ENCODE results near the gene FGB. TPM values are rescaled to one million over a fixed set of nuclear protein-coding genes. Genes with fewer than 3 reads are reported as not detected.

The FGB gene
- total and polyA plus RNA-seq, 9 donors = 0.20 to 5.0 (median 1.7) TPM; not detected in 5

- no peaks in the 10 kb centered on the region for H3K4me1 ChIP-seq (ENCODE audit: insufficient read depth)
- whole genome bisulfite sequencing, 3 donors = 20 to 58% (median 55%) methylated on average over 2 of the region's 2 CpGs
- intact Hi-C loops (cut with DNase I) = no loop called here
- H3K36me3 ChIP-seq = no peaks in the 10 kb centered on the region
- H3K27ac ChIP-seq = no peak overlapping the region
- DNase-seq = no peak
- TF ChIP-seq EP300 (IDR thresholded peaks at IDR 0.05) (no peak), CTCF (IDR thresholded peaks at IDR 0.05) (no peak), POLR2A (IDR thresholded peaks at IDR 0.05) (no peak)
- no peak overlapping the region for H3K4me3 ChIP-seq
- no peaks in the 10 kb centered on the region for H3K27me3 ChIP-seq
- no peaks in the 10 kb centered on the region for H3K9me3 ChIP-seq
Observed at GRCh38 chr4:154616731-154617130, 53.9 kb downstream of the FGB start.

- H3K27me3 ChIP-seq = no peaks in the 10 kb centered on the region
Observed at GRCh38 chr4:154617820-154618317, 55.1 kb downstream of the FGB start.

GRCh38 chr4:154618708-154619315 lies 56.0 kb downstream of the FGB start:
- Histone ChIP-seq H3K4me3 (no peak overlapping the region), H3K36me3 (no peaks in the 10 kb centered on the region), H3K27ac (no peak overlapping the region), H3K4me1 (ENCODE audit: insufficient read depth) (no peaks in the 10 kb centered on the region), H3K9me3 (no peaks in the 10 kb centered on the region), H3K27me3 (no peaks in the 10 kb centered on the region)
- TF ChIP-seq POLR2A (IDR thresholded peaks at IDR 0.05) (no peak), CTCF (IDR thresholded peaks at IDR 0.05) (no peak), EP300 (IDR thresholded peaks at IDR 0.05) (no peak)
- intact Hi-C loops (cut with DNase I) = no loop called here
- DNase-seq = peak in 3 of 5 donors; percentile 18 to 23 (median 19)
- 46 to 51% (median 50%) methylated on average over 4 of the region's 4 CpGs for WGBS, 3 donors

More at GRCh38 chr4:154617820-154618317, 55.1 kb downstream of the FGB start:
- Histone ChIP-seq H3K36me3 (no peaks in the 10 kb centered on the region), H3K4me3 (no peak overlapping the region), H3K9me3 (no peaks in the 10 kb centered on the region), H3K27ac (no peak overlapping the region), H3K4me1 (ENCODE audit: insufficient read depth) (no peaks in the 10 kb centered on the region)
- 67 to 77% (median 74%) methylated on average over 5 of the region's 5 CpGs for WGBS, 3 donors
- no peak for DNase-seq
- intact Hi-C loops (cut with DNase I) = no loop called here
- TF ChIP-seq CTCF (IDR thresholded peaks at IDR 0.05) (no peak), POLR2A (IDR thresholded peaks at IDR 0.05) (no peak), EP300 (IDR thresholded peaks at IDR 0.05) (no peak)

GRCh38 chr4:154620111-154620510 lies 57.3 kb downstream of the FGB start:
- TF ChIP-seq POLR2A (IDR thresholded peaks at IDR 0.05) (no peak), CTCF (IDR thresholded peaks at IDR 0.05) (no peak), EP300 (IDR thresholded peaks at IDR 0.05) (no peak)
- intact Hi-C loops (cut with DNase I) = loop anchor here in 1 of 4 donors (5.0 kb wide), 1 partner anchor 68 kb away; the partner anchor contains the start of gene PLRG1
- Histone ChIP-seq H3K27ac (no peak overlapping the region), H3K4me3 (no peak overlapping the region), H3K9me3 (no peaks in the 10 kb centered on the region), H3K27me3 (no peaks in the 10 kb centered on the region), H3K4me1 (ENCODE audit: insufficient read depth) (no peaks in the 10 kb centered on the region), H3K36me3 (no peaks in the 10 kb centered on the region)
- WGBS, 3 donors = 0 to 81% (median 53%) methylated on average over 1 of the region's 1 CpG
- no peak for DNase-seq

Small RNA genes lying within 50 kb of the gene (small RNA-seq; reads per million reads assigned to genes)
- gene RNU6-1285P = not detected

Other genes with a start within 250 kb of the FGB start
- gene DCHS2, start 71.2 kb upstream of the FGB start, total RNA-seq = 1 to 10 TPM; 1.1 to 8.7 (median 3.9) TPM
- gene DCHS2, start 71.2 kb upstream of the FGB start, polyA plus RNA-seq = under 1 TPM; 0.68 to 0.97 TPM
- gene PLRG1, start 12.6 kb upstream of the FGB start, total RNA-seq = 10 to 100 TPM; 26.5 to 90.9 (median 61.5) TPM
- gene PLRG1, start 12.6 kb upstream of the FGB start, polyA plus RNA-seq = 10 to 100 TPM; 35.6 to 71.1 TPM
- gene FGA, start 27.7 kb downstream of the FGB start, total RNA-seq = 1 to 10 TPM in 3 of 7 donors, under 1 TPM in 2, not detected in 2; 0.25 to 8.4 (median 2.4) TPM
- gene FGA, start 27.7 kb downstream of the FGB start, polyA plus RNA-seq = not detected
- gene FGG, start 49.6 kb downstream of the FGB start, total RNA-seq = 10 to 100 TPM in 2 of 7 donors, 1 to 10 TPM in 2, under 1 TPM in 2, not detected in 1; 0.24 to 23.1 (median 1.8) TPM
- 1 to 10 TPM in 1 of 2 donors, under 1 TPM in 1; 0.50 to 3.2 TPM for gene FGG, start 49.6 kb downstream of the FGB start, polyA plus RNA-seq
- under 1 TPM; 0.05 to 0.92 (median 0.40) TPM for gene LRAT, start 181.0 kb downstream of the FGB start, total RNA-seq
- 1 to 10 TPM; 1.2 to 7.9 TPM for gene LRAT, start 181.0 kb downstream of the FGB start, polyA plus RNA-seq
- gene RBM46, start 218.3 kb downstream of the FGB start, total RNA-seq = under 1 TPM in 1 of 7 donors, not detected in 6; 0.15 TPM
- gene RBM46, start 218.3 kb downstream of the FGB start, polyA plus RNA-seq = under 1 TPM; 0.08 to 0.15 TPM